SHP77 (cell line): ENCODE data around the gene UBE2QL1.
A peak's percentile ranks its signal among the peaks of the same experiment; 100 is the strongest.

ENCODE experiments used
- DNase-seq, 2 experiments: peaks; one replicate each; lab custom pipeline; 2025; lab: John Stamatoyannopoulos, UW

Gene UBE2QL1

GRCh38 chr5:6535594-6535993 lies 86.9 kb downstream of the UBE2QL1 start:
- no peak for DNase-seq

- DNase-seq, result no peak
Observed at GRCh38 chr5:6539060-6539459, 90.4 kb downstream of the UBE2QL1 start.

- no peak for DNase-seq
Observed at GRCh38 chr5:6540111-6540827, 91.6 kb downstream of the UBE2QL1 start.

- DNase-seq, result no peak
Observed at GRCh38 chr5:6541256-6542013, 92.8 kb downstream of the UBE2QL1 start.

GRCh38 chr5:6542421-6543345 lies 94.0 kb downstream of the UBE2QL1 start:
- DNase-seq, result peak; percentile 27 to 64

- no peak for DNase-seq
Observed at GRCh38 chr5:6543346-6543730, 94.7 kb downstream of the UBE2QL1 start.

- DNase-seq, result peak in 1 of 2 experiments; percentile 18
Observed at GRCh38 chr5:6543830-6544560, 95.3 kb downstream of the UBE2QL1 start.
